Progenitor cell of endocrine pancreas (in vitro differentiated cells): ENCODE measurements around the gene GNAL. TPM values are rescaled to one million over a fixed set of nuclear protein-coding genes. Genes with fewer than 3 reads are reported as not detected.

Experiments used
- DNase-seq: peaks from one replicate; pipeline ENCODE4 v3.0.0; 2021; ENCODE audit warnings: low spot score; ENCODE audit not compliant: unreplicated experiment
- H3K27ac Mint-ChIP-seq: 2 replicates; pipeline ENCODE4 v1.8.0; 2021; ENCODE audit warnings: mild to moderate bottlenecking, moderate library complexity, mixed read lengths
- H3K27me3 Mint-ChIP-seq: 2 replicates; pipeline ENCODE4 v1.8.0; 2021; ENCODE audit warnings: mixed read lengths
- H3K36me3 Mint-ChIP-seq: 2 replicates; pipeline ENCODE4 v1.8.0; 2022; ENCODE audit warnings: mixed read lengths; ENCODE audit not compliant: insufficient read depth
- H3K4me1 Mint-ChIP-seq: 2 replicates; pipeline ENCODE4 v1.8.0; 2021; ENCODE audit warnings: low read depth, mixed read lengths
- H3K4me3 Mint-ChIP-seq: 2 replicates; pipeline ENCODE4 v1.8.0; 2021; ENCODE audit warnings: low read depth, mild to moderate bottlenecking, moderate library complexity, mixed read lengths
- H3K9me3 Mint-ChIP-seq: 2 replicates; pipeline ENCODE4 v1.8.0; 2021; ENCODE audit warnings: low read depth, mixed read lengths
- CTCF ChIP-seq: fragments of 200-600 bp; sonication (generic); IDR thresholded peaks from one replicate; pipeline ENCODE4 v1.5.0; 2021; ENCODE audit warnings: antibody characterized with exemption, mild to moderate bottlenecking; ENCODE audit not compliant: unreplicated experiment
- total RNA-seq: library from RNA; stranded (reverse); gene quantifications from 2 replicates; pipeline ENCODE4 v1.2.1, GENCODE V29; 2021

GNAL gene
- total RNA-seq, 1 donor from 2014 or later = 10.0 TPM

- H3K4me1 Mint-ChIP-seq = peaks cover 7% of the 10 kb centered on the region
- peaks cover 3% of the 10 kb centered on the region for H3K36me3 Mint-ChIP-seq
- no peak for TF ChIP-seq CTCF
- H3K4me3 Mint-ChIP-seq = no peak overlapping the region
- H3K9me3 Mint-ChIP-seq = peaks cover 4% of the 10 kb centered on the region
- H3K27me3 Mint-ChIP-seq = peaks cover 54% of the 10 kb centered on the region
- no peak for DNase-seq
- H3K27ac Mint-ChIP-seq = peak overlapping the region; percentile 25
Measured at GRCh38 chr18:11750581-11751310, 61.7 kb downstream of the GNAL start.

DNA sequence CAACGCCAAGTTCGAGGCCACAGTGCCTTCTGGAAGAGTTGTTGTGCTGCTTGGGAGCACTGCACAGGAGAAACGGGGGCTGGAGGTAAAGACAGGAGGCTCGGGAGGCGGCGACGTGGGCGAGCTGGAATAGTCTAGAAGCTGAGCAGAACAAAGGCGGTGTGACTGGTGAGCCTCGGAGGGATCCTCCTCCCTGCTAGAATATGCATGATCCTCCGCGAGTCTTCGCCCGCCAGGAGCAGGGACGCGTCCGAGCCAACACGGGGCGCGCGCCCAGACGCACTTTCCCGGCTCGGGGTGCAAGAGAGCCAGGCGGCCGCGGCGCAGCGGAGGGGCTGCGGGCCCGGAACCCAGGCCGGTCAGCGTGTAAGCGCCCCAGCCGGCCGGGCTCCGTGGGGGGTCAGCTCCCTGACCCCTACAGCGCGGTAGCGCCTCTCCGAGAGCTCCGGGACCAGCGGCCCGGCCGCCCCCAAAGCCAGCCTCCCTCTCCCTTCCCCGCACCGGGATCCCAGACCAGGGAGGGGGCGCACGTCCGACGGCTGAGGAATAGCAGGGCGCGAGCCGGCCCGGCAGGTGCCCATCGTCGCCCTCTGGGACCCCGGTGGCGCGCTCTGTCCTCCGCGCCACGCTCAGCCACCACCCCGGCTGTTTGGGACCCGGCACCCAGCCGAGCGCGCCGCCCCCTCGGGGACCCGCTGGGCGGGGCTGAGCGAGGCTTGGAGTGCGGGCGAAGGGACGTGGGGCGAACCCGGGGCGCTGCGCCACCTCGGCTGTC, 62.5 kb downstream of the GNAL start:
- H3K27me3 Mint-ChIP-seq = peaks cover 50% of the 10 kb centered on the region
- peaks cover 3% of the 10 kb centered on the region for H3K36me3 Mint-ChIP-seq
- TF ChIP-seq CTCF = no peak
- H3K27ac Mint-ChIP-seq = no peak overlapping the region
- H3K4me1 Mint-ChIP-seq = peaks cover 7% of the 10 kb centered on the region
- H3K9me3 Mint-ChIP-seq = peaks cover 4% of the 10 kb centered on the region
- DNase-seq = no peak
- H3K4me3 Mint-ChIP-seq = peak overlapping the region; percentile 64

DNA sequence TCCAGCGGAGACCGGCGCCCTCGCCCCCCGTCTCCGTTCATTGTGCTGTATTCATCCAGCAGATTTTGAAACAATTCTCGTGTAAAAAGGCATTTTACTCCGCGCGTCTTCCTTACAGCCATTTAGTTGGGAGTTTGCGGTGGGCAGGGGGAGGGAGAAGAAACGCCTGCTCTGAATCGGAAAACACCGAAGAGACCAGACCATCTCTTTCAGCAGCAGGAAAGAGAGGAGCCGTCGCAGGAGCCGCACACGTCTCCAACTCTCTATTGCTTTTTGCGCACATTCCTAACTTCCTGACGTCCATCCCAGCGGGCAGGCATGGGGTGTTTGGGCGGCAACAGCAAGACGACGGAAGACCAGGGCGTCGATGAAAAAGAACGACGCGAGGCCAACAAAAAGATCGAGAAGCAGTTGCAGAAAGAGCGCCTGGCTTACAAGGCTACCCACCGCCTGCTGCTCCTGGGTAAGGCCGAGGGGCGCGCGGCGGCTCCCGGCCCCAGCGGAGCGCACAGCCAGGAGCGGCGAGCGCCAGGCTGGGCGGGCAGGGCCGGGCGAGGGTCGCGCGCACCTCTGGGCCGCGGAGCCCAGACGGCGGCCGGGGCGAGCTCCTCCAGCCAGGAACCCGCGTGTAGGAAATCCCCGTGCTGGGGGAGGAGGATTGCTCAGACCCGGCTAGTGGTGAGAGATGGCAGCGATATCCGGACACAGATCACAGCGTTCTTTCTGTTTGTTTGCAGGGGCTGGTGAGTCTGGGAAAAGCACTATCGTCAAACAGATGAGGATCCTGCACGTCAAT, 63.2 kb downstream of the GNAL start:
- Mint-ChIP-seq H3K27ac (no peak overlapping the region), H3K4me1 (peaks cover 7% of the 10 kb centered on the region), H3K27me3 (peaks cover 46% of the 10 kb centered on the region), H3K36me3 (peaks cover 3% of the 10 kb centered on the region), H3K9me3 (peaks cover 4% of the 10 kb centered on the region), H3K4me3 (peak overlapping the region; percentile 64)
- no peak for TF ChIP-seq CTCF
- no peak for DNase-seq

- no peak overlapping the region for H3K4me3 Mint-ChIP-seq
- peaks cover 4% of the 10 kb centered on the region for H3K9me3 Mint-ChIP-seq
- H3K27ac Mint-ChIP-seq = no peak overlapping the region
- peaks cover 3% of the 10 kb centered on the region for H3K36me3 Mint-ChIP-seq
- H3K4me1 Mint-ChIP-seq = peaks cover 7% of the 10 kb centered on the region
- no peak for DNase-seq
- peaks cover 37% of the 10 kb centered on the region for H3K27me3 Mint-ChIP-seq
- TF ChIP-seq CTCF = no peak
Measured at GRCh38 chr18:11754979-11755378, 65.9 kb downstream of the GNAL start.

DNA sequence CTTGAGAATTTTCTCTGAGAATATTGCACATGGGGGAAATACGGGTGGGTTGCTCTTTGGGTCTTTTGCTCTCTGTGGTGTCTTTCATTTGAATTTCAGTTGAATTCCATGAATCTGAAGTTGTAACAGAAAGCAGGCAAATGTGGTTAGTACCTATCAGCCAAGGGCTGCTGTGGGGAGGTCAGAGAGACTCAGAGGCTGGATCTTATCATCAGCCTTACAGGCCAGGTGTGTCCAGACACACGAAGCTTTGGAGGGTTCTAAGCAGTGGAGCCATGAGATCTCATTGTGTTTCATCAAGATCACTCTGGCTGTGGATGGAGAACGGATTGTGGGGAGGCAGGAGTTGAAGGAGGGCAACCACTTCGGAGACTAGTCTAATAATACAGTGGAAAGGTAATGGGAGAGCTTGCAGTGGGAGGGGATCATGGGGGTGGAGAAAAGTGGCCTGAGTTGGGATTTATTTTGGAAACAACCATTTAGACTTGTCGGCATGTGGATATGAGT, 68.1 kb downstream of the GNAL start:
- TF ChIP-seq CTCF = no peak
- Mint-ChIP-seq H3K36me3 (no peaks in the 10 kb centered on the region), H3K27ac (no peak overlapping the region), H3K4me1 (peaks cover 6% of the 10 kb centered on the region), H3K4me3 (no peak overlapping the region), H3K9me3 (no peaks in the 10 kb centered on the region), H3K27me3 (peaks cover 20% of the 10 kb centered on the region)
- DNase-seq = no peak
